SK-N-SH treated with all-trans-retinoic acid at 6 μM for 48 hours (cell line): ENCODE measurements around the gene TKT.

ENCODE experiments used
- ATAC-seq: fragments of 200-7000 bp; cut with Tn5 transposase; 3 replicates; pipeline ENCODE4 v1.9.1; 2020; ENCODE audit warnings: mild to moderate bottlenecking, moderate library complexity
- ARNTL ChIP-seq: fragments of 450-650 bp; formaldehyde crosslinking; IDR thresholded peaks from 2 replicates; pipeline ENCODE4 v1.5.0; 2020; ENCODE audit warnings: low read depth, mild to moderate bottlenecking, moderate library complexity, borderline replicate concordance
- BACH2 ChIP-seq: fragments of 250-450 bp; sonication (Bioruptor Pico); IDR thresholded peaks from 2 replicates; pipeline ENCODE4 v1.9.0; 2021; ENCODE audit warnings: mild to moderate bottlenecking, borderline replicate concordance
- CREB5 ChIP-seq: fragments of 250-450 bp; sonication (Bioruptor Pico); IDR thresholded peaks from 2 replicates; pipeline ENCODE4 v1.5.1; 2020; ENCODE audit warnings: low read depth, mild to moderate bottlenecking, moderate library complexity
- CSDC2 ChIP-seq: fragments of 250-450 bp; sonication (Bioruptor Pico); IDR thresholded peaks from 2 replicates; pipeline ENCODE4 v1.5.0; 2020; ENCODE audit warnings: mild to moderate bottlenecking, moderate library complexity
- CSRNP3 ChIP-seq: fragments of 250-450 bp; sonication (Bioruptor Pico); IDR thresholded peaks from 2 replicates; pipeline ENCODE4 v1.5.1; 2021; ENCODE audit warnings: mild to moderate bottlenecking, moderate library complexity
- ESRRG ChIP-seq: fragments of 250-450 bp; sonication (Bioruptor Pico); IDR thresholded peaks from 2 replicates; pipeline ENCODE4 v1.6.1; 2021; ENCODE audit warnings: mild to moderate bottlenecking
- GLIS3 ChIP-seq: fragments of 250-450 bp; sonication (Bioruptor Pico); IDR thresholded peaks from 2 replicates; pipeline ENCODE4 v1.5.0; 2020; ENCODE audit warnings: mild to moderate bottlenecking, moderate library complexity
- ISL1 ChIP-seq: fragments of 250-450 bp; sonication (Bioruptor Pico); IDR thresholded peaks from 2 replicates; pipeline ENCODE4 v2.1.2; 2022; ENCODE audit warnings: mild to moderate bottlenecking, moderate library complexity
- OSR1 ChIP-seq: fragments of 250-450 bp; sonication (Bioruptor Pico); IDR thresholded peaks from 2 replicates; pipeline ENCODE4 v1.8.0; 2022; ENCODE audit warnings: moderate library complexity, mild to moderate bottlenecking, inconsistent platforms
- PATZ1 ChIP-seq: fragments of 250-450 bp; sonication (Bioruptor Pico); IDR thresholded peaks from 2 replicates; pipeline ENCODE4 v1.8.0; 2020; ENCODE audit warnings: mild to moderate bottlenecking, moderate library complexity, borderline replicate concordance
- POU6F1 ChIP-seq: fragments of 250-450 bp; sonication (Bioruptor Pico); IDR thresholded peaks from 2 replicates; pipeline ENCODE4 v1.8.0; 2021; ENCODE audit warnings: low read depth, mild to moderate bottlenecking, moderate library complexity, borderline replicate concordance
- PPARA ChIP-seq: fragments of 250-450 bp; sonication (Bioruptor Pico); IDR thresholded peaks from 2 replicates; pipeline ENCODE4 v1.5.0; 2020; ENCODE audit warnings: mild to moderate bottlenecking, borderline replicate concordance
- SNAI2 ChIP-seq: fragments of 250-450 bp; sonication (Bioruptor Pico); IDR thresholded peaks from 2 replicates; pipeline ENCODE4 v1.5.0; 2020; ENCODE audit warnings: mild to moderate bottlenecking, moderate library complexity
- TCF4 ChIP-seq: fragments of 250-450 bp; sonication (Bioruptor Pico); IDR thresholded peaks from 2 replicates; pipeline ENCODE4 v1.8.0; 2021; ENCODE audit warnings: mild to moderate bottlenecking, moderate library complexity, borderline replicate concordance
- TOX ChIP-seq: fragments of 250-450 bp; sonication (Bioruptor Pico); IDR thresholded peaks from 2 replicates; pipeline ENCODE4 v1.8.0; 2021; ENCODE audit warnings: mild to moderate bottlenecking, moderate library complexity, borderline replicate concordance
- TSHZ2 ChIP-seq: fragments of 250-450 bp; sonication (Bioruptor Pico); IDR thresholded peaks from 2 replicates; pipeline ENCODE4 v1.5.0; 2020; ENCODE audit warnings: mild to moderate bottlenecking, moderate library complexity
- ZFP3 ChIP-seq: fragments of 250-450 bp; sonication (Bioruptor Pico); IDR thresholded peaks from 2 replicates; pipeline ENCODE4 v1.5.0; 2020; ENCODE audit warnings: mild to moderate bottlenecking, moderate library complexity
- ZFP30 ChIP-seq: fragments of 450-650 bp; formaldehyde crosslinking; IDR thresholded peaks from 2 replicates; pipeline ENCODE4 v1.5.0; 2022; ENCODE audit warnings: mild to moderate bottlenecking, moderate library complexity
- ZNF565 ChIP-seq: fragments of 450-650 bp; formaldehyde crosslinking; conservative IDR thresholded peaks from 2 replicates; pipeline ENCODE4 v1.5.0; 2020; ENCODE audit warnings: low read depth, mild to moderate bottlenecking, moderate library complexity
- ZNF70 ChIP-seq: fragments of 450-650 bp; formaldehyde crosslinking; IDR thresholded peaks from 2 replicates; pipeline ENCODE4 v1.5.0; 2020; ENCODE audit warnings: mild to moderate bottlenecking, moderate library complexity
- ZNF8 ChIP-seq: fragments of 450-650 bp; formaldehyde crosslinking; IDR thresholded peaks from 2 replicates; pipeline ENCODE4 v1.5.0; 2020; ENCODE audit warnings: mild to moderate bottlenecking, moderate library complexity

TKT gene

GRCh38 chr3:53181024-53181371 lies 74.8 kb downstream of the TKT start:
- ATAC-seq: no peak
- no peak for TF ChIP-seq CSDC2 (CRISPR knock-in tag)
- no peak for TF ChIP-seq ZFP30 (CRISPR knock-in tag)
- TF ChIP-seq ISL1 (CRISPR knock-in tag): no peak
- no peak for TF ChIP-seq TCF4 (CRISPR knock-in tag)
- TF ChIP-seq ZNF8 (CRISPR knock-in tag): no peak
- no peak for TF ChIP-seq SNAI2 (CRISPR knock-in tag)
- TF ChIP-seq ZFP3: no peak
- no peak for TF ChIP-seq ARNTL (CRISPR knock-in tag)
- no peak for TF ChIP-seq ESRRG (CRISPR knock-in tag)
- TF ChIP-seq PATZ1 (CRISPR knock-in tag): no peak
- TF ChIP-seq CSRNP3: no peak
- TF ChIP-seq ZNF70 (CRISPR knock-in tag): no peak
- TF ChIP-seq TOX (CRISPR knock-in tag): no peak
- TF ChIP-seq GLIS3 (CRISPR knock-in tag): no peak
- TF ChIP-seq BACH2 (CRISPR knock-in tag): no peak

DNA sequence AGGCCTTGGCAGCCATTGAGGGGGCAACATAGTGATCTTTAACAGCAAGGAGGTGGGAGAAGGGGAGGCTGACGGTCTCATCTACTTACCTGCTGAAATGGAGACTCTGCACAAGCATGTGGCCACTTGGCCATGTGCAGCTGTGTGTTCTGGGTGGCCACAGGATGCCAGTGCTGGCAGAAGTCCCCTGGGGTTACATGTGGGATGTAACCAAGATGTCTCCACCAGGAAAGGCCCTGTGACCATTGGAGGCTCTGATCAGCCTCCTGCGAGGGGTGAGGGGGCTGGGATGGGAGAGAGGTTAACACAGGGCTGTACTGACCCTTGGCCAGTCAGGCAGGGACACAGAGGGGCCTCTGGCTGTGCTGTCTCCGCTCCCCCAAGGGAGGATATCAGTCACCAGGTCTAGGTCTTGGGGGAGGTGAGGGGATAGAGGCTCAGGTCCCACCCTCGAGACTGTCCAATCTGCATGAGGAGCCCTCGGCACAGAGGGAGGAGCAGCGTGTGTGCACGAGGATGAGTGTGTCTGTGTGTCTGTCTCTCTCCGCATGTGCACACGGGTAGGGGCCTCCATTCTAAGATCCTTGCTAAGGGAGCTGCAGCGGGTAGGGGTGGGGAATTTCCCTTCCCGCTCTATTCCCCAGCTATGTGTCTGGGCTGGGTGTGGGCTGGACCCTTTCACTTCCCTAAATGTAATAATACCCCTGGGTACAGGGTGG lies 75.4 kb downstream of the TKT start:
- no peak for TF ChIP-seq ZFP30 (CRISPR knock-in tag)
- no peak for TF ChIP-seq ZNF70 (CRISPR knock-in tag)
- no peak for TF ChIP-seq POU6F1
- no peak for TF ChIP-seq ZFP3
- TF ChIP-seq ARNTL (CRISPR knock-in tag): no peak
- TF ChIP-seq OSR1 (CRISPR knock-in tag): no peak
- no peak for TF ChIP-seq PATZ1 (CRISPR knock-in tag)
- no peak for TF ChIP-seq ZNF8 (CRISPR knock-in tag)
- TF ChIP-seq GLIS3 (CRISPR knock-in tag): no peak
- no peak for TF ChIP-seq TCF4 (CRISPR knock-in tag)
- ATAC-seq: no peak

DNA sequence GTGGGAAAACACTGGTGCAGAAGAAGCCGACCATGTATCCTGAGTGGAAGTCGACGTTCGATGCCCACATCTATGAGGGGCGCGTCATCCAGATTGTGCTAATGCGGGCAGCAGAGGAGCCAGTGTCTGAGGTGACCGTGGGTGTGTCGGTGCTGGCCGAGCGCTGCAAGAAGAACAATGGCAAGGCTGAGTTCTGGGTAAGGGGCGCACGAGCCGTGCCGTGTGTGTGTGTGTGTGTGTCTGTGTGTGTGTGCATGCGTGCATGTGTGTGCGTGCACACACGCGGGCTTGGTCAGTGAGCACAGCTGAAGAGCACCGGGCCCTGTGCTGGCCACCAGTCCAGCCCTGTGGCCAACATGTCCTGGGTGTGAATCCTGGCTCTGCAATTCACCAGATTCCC lies 76.2 kb downstream of the TKT start:
- TF ChIP-seq PPARA (CRISPR knock-in tag) (no peak), ZNF8 (CRISPR knock-in tag) (no peak), ZFP30 (CRISPR knock-in tag) (no peak), ESRRG (CRISPR knock-in tag) (no peak), CREB5 (CRISPR knock-in tag) (no peak), PATZ1 (CRISPR knock-in tag) (no peak), TCF4 (CRISPR knock-in tag) (no peak), ZFP3 (no peak), ZNF565 (CRISPR knock-in tag) (no peak), ARNTL (CRISPR knock-in tag) (no peak), SNAI2 (CRISPR knock-in tag) (no peak), ISL1 (CRISPR knock-in tag) (no peak), BACH2 (CRISPR knock-in tag) (no peak), TSHZ2 (no peak), ZNF70 (CRISPR knock-in tag) (no peak)
- ATAC-seq: no peak
